HL-60 (cell line): Measurements from ENCODE around the gene SDF4.

ENCODE experiments used
- DNase-seq, 2 experiments: peaks; one replicate each; pipeline ENCODE4 v3.0.0-alpha.2; 2010 to 2020; ENCODE audit warnings: low read depth in 1 of 2, low spot score in 1 of 2
- H3K27ac ChIP-seq: fragments of 250-450 bp; sonication (Bioruptor Pico); replicated peaks from 2 replicates; pipeline ENCODE4 v1.5.1; 2020; ENCODE audit warnings: mild to moderate bottlenecking, moderate library complexity
- H3K27me3 ChIP-seq: fragments of 250-450 bp; sonication (Bioruptor Pico); 2 replicates; pipeline ENCODE4 v1.5.1; 2021; ENCODE audit warnings: mild to moderate bottlenecking, moderate library complexity; ENCODE audit not compliant: insufficient read depth, poor library complexity, severe bottlenecking
- H3K4me3 ChIP-seq: replicated peaks from 2 replicates; pipeline ENCODE4 v1.5.1; 2011; ENCODE audit warnings: mild to moderate bottlenecking, control low read depth, low read length; ENCODE audit not compliant: insufficient read depth
- GABPA ChIP-seq: IDR thresholded peaks from 2 replicates; pipeline ENCODE4 v1.6.1; 2012; ENCODE audit warnings: low read depth
- POLR2AphosphoS5 ChIP-seq: IDR thresholded peaks from 2 replicates; pipeline ENCODE4 v1.6.1; 2012; ENCODE audit warnings: low read depth
- SPI1 ChIP-seq: IDR thresholded peaks from 2 replicates; pipeline ENCODE4 v1.6.1; 2012; ENCODE audit warnings: low read depth, mild to moderate bottlenecking, borderline replicate concordance
- TF ChIP-seq, protein P1 (sequence below): IDR thresholded peaks from one replicate; pipeline ENCODE4 v1.5.1; 2011; ENCODE audit warnings: low read length, control low read depth, inconsistent platforms; ENCODE audit not compliant: insufficient read depth
- TF ChIP-seq, protein P2 (sequence below): IDR thresholded peaks from 2 replicates; pipeline ENCODE4 v1.6.1; 2012; ENCODE audit warnings: low read depth; ENCODE audit not compliant: insufficient replicate concordance

The SDF4 gene

DNA sequence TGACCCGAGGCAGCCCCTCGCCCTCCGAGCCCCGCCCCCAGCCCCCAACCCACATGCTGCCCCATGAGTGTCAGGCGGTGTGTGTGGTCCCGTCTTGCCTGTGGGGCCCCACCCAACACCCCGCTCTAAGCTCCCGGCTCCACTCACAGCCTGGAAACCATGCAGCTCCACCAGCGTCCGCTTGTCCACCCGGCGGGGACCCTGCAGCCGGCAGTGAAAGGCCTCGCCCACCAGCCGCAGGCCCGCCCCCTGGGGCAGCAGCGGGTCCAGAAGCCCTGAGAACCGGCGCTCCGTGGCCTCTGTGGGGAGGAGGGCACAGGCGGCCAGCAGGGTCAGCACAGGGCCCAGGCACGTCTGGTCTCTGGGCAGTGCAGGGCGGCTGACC lies 12.0 kb upstream of the SDF4 start:
- DNase-seq, result no peak
- Histone ChIP-seq H3K4me3 (no peak overlapping the region), H3K27me3 (peaks cover 10% of the 10 kb centered on the region), H3K27ac (no peak overlapping the region)
- TF ChIP-seq, protein P1, sequence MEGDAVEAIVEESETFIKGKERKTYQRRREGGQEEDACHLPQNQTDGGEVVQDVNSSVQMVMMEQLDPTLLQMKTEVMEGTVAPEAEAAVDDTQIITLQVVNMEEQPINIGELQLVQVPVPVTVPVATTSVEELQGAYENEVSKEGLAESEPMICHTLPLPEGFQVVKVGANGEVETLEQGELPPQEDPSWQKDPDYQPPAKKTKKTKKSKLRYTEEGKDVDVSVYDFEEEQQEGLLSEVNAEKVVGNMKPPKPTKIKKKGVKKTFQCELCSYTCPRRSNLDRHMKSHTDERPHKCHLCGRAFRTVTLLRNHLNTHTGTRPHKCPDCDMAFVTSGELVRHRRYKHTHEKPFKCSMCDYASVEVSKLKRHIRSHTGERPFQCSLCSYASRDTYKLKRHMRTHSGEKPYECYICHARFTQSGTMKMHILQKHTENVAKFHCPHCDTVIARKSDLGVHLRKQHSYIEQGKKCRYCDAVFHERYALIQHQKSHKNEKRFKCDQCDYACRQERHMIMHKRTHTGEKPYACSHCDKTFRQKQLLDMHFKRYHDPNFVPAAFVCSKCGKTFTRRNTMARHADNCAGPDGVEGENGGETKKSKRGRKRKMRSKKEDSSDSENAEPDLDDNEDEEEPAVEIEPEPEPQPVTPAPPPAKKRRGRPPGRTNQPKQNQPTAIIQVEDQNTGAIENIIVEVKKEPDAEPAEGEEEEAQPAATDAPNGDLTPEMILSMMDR, result no peak
- no peak for TF ChIP-seq SPI1
- TF ChIP-seq, protein P2, sequence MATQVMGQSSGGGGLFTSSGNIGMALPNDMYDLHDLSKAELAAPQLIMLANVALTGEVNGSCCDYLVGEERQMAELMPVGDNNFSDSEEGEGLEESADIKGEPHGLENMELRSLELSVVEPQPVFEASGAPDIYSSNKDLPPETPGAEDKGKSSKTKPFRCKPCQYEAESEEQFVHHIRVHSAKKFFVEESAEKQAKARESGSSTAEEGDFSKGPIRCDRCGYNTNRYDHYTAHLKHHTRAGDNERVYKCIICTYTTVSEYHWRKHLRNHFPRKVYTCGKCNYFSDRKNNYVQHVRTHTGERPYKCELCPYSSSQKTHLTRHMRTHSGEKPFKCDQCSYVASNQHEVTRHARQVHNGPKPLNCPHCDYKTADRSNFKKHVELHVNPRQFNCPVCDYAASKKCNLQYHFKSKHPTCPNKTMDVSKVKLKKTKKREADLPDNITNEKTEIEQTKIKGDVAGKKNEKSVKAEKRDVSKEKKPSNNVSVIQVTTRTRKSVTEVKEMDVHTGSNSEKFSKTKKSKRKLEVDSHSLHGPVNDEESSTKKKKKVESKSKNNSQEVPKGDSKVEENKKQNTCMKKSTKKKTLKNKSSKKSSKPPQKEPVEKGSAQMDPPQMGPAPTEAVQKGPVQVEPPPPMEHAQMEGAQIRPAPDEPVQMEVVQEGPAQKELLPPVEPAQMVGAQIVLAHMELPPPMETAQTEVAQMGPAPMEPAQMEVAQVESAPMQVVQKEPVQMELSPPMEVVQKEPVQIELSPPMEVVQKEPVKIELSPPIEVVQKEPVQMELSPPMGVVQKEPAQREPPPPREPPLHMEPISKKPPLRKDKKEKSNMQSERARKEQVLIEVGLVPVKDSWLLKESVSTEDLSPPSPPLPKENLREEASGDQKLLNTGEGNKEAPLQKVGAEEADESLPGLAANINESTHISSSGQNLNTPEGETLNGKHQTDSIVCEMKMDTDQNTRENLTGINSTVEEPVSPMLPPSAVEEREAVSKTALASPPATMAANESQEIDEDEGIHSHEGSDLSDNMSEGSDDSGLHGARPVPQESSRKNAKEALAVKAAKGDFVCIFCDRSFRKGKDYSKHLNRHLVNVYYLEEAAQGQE, result no peak
- TF ChIP-seq POLR2AphosphoS5, result no peak
- no peak for TF ChIP-seq GABPA

DNA sequence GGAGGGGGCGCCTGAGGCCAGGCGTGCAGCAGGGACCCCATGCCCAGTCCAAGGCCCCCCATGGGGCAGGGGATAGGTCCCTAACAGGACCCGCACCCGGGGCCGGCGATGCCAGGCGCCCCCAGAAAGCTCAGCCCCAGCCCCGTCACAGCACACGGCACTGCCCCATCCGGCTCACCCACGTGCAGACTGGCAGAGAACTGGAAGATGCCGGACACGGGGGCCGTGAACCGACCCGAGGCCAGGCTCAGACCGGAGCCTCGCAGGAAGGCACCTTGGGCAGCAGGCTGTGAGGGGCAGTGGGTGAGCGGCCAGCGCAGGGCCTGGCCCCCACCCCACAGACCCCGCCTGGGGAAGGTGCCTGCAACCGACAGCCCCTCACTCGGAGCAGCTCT lies 11.5 kb upstream of the SDF4 start:
- DNase-seq, result no peak
- Histone ChIP-seq H3K4me3 (no peak overlapping the region), H3K27ac (no peak overlapping the region), H3K27me3 (peaks cover 15% of the 10 kb centered on the region)
- TF ChIP-seq, protein P2, result no peak
- TF ChIP-seq GABPA (no peak), POLR2AphosphoS5 (no peak), SPI1 (no peak)
- TF ChIP-seq, protein P1, result no peak

DNA sequence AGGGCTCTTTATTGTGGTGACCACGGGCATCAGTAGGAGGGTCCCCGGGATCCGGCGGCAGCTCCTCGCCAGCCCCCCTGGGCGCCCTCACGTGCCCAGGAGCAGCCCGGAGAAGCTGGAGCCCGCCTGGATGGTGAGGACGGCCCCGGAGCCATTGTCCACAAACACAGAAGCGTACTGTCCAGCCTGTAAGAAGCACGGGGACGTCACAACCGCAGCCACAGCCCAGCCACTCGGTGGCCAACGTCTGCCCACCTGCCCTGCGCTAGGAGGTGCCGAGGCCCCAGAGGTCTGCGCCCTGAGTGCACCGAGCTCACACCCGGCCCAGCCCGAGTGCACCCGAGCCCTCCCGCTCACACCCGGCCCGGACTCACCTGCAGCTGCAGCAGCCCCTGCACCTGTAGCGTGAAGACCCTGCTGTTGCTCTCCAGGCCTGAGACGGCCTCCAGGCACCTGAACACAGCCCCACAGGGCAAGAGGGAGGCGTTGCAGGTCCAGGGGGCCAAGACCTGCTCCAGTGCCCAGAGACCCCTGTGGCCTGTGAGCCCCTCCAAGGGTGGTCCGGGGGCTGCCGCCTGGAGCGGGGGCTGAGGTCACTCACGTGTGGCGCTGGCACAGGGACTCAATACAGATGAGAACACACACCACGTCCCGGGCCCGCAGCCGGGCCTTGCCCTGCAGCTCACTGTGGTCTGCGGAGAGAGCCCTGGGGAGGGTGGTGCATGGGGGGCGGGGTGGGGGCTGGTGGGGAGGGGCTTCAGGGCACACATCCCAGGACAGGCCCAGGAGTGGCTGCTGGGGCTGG lies 10.9 kb upstream of the SDF4 start:
- no peak for TF ChIP-seq GABPA
- TF ChIP-seq, protein P2, result no peak
- TF ChIP-seq, protein P1, result no peak
- TF ChIP-seq SPI1, result no peak
- TF ChIP-seq POLR2AphosphoS5, result no peak
- Histone ChIP-seq H3K4me3 (no peak overlapping the region), H3K27ac (no peak overlapping the region), H3K27me3 (peaks cover 21% of the 10 kb centered on the region)
- no peak for DNase-seq
